Daoy (cell line): Measurements from ENCODE around the gene RXYLT1. TPM values are rescaled to one million over a fixed set of nuclear protein-coding genes. Genes with fewer than 3 reads are reported as not detected.
"Not testable (repeated sequence)": the region's sequence is repeated elsewhere in the genome, so short reads cannot be mapped to it uniquely, and the experiment has no call there.

Experiments
- DNase-seq: peaks from one replicate; pipeline ENCODE4 v3.0.0-alpha.2; 2015; ENCODE audit warnings: low read depth
- total RNA-seq: library from RNA; depleted of rRNA; stranded (reverse); fragments of >200 nt; shearing (Covaris generic); gene quantifications from 2 replicates; pipeline ENCODE4 v1.2.3, GENCODE V29; 2014

Gene RXYLT1
- total RNA-seq, 1 experiment from 2014 or later: 46.9 TPM

DNA sequence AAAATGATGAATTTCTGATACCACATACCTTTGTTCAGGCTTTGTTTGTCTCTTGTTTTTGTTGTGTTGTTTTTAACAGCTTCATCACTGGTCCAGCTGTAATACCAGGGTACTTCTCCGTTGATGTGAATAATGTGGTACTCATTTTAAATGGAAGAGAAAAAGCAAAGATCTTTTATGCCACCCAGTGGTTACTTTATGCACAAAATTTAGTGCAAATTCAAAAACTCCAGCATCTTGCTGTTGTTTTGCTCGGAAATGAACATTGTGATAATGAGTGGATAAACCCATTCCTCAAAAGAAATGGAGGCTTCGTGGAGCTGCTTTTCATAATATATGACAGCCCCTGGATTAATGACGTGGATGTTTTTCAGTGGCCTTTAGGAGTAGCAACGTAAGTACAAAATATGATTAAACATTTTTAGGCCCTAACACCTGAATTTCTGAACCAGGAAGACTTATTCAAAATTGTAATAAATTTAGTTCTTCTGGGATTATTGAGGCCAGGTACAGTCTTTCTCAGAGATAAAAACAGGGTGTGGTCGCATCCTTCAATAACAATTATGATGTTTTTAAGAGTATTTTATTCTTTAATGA is 22.4 kb downstream of the RXYLT1 start:
- no peak for DNase-seq

DNA sequence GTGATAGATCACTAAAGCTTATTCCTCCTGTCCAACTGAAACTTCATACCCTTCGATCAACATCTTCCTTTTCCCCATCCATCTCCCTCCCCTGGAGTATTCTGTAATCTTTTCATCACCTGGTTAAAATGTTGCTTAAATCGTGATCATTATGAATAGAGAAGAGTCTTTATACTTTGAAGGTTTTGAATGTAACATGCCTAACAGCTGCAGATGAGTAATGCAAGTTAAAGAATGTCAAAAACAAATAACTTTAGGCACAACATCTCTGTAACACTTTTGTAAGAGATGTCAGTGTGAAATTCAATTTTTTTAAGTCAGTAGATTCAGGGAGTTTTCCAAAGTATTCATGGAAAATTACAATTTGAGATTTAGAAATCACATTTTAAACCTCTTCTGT is 25.0 kb downstream of the RXYLT1 start:
- no peak for DNase-seq

DNA sequence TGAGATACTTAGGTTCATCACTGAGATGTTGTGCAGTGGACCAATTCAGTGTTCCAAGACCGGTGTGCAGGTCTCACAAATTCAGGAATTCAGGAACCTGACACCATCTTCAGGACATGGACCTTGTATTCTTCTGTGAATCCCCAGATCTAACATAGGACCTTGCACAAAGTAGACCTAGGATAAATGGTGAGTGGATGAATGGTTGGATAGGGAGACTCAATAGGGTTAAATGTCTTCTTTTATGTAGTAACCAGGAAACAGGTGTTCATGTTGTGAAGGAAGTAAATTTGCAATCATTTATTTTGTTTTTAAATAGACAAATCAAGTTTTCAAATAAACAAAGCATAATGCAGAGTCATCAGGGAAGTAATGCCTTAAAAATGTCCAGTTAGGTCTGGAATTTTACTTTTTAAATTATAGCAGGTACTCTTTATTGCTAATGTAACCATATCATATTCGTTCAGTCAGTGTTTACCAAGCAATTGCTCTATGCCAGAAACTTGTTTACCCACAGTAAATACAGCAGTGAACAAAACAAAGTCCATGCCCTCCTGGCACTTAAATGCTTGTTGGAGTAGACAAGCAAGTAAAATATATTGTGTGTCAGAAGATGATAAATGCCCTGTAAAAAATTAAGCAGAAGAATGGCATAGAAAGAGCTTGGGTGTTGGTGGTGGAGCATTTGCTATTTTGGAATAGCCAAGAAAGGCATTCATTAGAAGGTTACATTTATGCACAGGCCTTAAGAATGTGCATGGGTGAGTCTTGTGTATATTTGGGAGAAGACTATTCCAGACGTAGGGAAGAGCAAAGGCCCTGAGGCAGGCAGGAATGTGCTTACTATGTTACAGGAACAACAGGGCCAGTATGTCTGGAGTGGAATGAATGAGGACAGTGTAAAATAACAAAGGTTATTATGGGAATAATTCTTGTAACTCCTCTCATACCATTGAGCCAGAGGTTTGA is 26.3 kb downstream of the RXYLT1 start:
- DNase-seq: no peak

DNA sequence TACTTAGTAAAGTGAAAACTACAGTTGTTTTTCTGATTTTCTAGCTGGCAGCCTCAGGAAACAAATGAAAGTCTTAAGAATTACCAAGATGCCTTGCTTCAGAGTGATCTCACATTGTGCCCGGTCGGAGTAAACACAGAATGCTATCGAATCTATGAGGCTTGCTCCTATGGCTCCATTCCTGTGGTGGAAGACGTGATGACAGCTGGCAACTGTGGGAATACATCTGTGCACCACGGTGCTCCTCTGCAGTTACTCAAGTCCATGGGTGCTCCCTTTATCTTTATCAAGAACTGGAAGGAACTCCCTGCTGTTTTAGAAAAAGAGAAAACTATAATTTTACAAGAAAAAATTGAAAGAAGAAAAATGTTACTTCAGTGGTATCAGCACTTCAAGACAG is 28.9 kb downstream of the RXYLT1 start:
- no peak for DNase-seq

GRCh38 chr12:63809566-63809965 is 29.9 kb downstream of the RXYLT1 start:
- DNase-seq: no peak

DNA sequence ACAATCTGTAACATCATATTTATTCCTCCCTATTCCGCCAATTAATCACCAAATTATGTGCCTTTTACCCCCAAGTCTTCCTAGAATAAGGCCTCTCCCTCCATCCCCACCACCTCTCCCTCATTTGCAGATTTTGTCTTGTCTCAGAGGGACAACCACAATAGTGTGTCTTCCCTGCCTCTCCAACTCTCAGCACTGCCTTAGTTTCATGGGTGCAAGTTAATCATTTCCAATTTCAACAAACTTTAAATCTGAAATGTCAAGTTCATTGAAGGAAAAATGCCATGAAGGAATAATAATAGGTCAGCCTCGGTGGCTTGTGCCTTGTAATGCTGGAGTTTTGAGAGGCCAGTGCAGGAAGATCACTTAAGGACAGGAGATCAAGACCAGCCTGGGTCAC is 31.6 kb downstream of the RXYLT1 start:
- DNase-seq: no peak

GRCh38 chr12:63811755-63812154 is 32.0 kb downstream of the RXYLT1 start:
- DNase-seq: no peak

DNA sequence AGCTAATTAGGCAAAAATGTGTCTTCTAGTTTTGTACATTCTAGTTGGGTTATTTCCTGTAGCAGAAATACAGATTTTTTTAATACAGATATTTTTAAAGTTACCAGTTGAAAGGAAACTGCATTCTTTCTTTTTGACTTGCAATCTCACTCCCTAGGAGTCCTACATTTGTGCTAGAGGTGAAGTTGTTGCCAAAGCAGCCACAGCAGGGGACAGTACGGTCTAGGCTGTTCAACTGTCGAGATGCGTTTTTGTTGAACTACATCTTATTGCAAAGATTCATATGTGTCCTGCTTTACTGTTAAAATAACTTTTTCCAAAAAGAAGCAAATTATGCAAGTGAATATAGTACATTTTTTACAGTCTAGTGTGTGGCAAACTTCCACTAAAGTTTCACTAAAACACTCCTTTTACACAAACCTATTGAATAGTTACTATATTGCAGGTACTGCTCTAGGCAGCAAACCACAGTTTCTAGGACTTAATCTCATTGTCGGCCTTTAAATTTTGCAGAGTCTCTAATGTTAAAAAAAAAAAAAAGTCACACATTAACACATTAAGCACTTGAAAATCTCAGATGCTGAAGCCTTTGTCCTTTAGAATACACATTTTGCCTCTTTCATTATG is 34.5 kb downstream of the RXYLT1 start:
- no peak for DNase-seq

- no peak for DNase-seq
Measured at GRCh38 chr12:63815482-63815852, 35.8 kb downstream of the RXYLT1 start.

DNA sequence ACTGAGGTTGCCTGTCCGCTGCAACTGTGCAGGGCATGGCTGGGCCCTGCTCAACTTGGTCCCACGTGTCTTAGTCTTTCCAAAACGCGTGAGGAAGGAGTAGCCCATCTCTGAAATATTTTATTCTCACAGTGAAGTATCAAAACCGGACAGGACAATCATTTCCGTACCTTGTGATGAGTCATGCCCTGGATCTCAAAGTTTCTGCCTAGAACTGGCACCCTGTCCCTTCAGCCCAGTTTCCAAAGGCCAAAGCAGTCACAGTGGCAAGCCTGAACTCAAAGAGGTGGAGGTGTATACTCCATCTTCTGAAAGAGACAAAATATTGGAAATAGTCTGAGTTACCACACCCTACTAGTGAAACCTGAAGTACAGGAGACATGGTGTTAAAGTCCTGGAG is 36.3 kb downstream of the RXYLT1 start:
- no peak for DNase-seq

- no peak for DNase-seq
Measured at GRCh38 chr12:63820427-63820826, 40.7 kb downstream of the RXYLT1 start.

GRCh38 chr12:63821781-63822251 is 42.1 kb downstream of the RXYLT1 start:
- peak; percentile 22 for DNase-seq

GRCh38 chr12:63822352-63822751 is 42.6 kb downstream of the RXYLT1 start:
- DNase-seq: no peak

GRCh38 chr12:63823040-63823439 is 43.3 kb downstream of the RXYLT1 start:
- no peak for DNase-seq

DNA sequence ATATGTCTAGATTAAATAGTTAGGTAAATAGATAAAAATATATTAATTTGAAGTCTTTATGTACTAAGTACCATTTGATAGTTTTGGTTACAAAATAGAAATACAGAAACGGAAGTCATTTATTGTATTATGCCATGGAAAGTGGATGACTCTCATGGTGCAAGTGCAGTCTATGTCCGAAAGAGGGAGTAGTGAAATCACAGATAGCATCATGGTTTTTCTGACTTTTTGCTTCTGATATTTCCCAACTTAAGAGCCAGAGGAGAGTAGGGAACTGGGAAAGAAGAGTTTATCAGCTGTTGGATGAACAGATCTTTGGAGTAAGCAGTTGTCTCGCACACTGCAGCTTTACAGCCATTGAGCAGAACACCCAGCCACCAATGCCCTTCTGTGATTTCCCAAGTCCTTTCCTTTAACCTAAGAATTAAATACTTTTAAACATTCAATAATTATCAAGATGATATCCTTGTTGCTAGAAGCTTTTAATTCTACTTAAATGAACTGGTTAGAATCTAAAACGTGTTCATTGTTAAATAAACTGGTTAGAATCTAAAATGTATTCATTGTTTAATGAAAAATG is 46.4 kb downstream of the RXYLT1 start:
- DNase-seq: peak; percentile 57

GRCh38 chr12:63828867-63829266 is 49.2 kb downstream of the RXYLT1 start:
- no peak for DNase-seq

- no peak for DNase-seq
Measured at GRCh38 chr12:63836046-63836445, 56.3 kb downstream of the RXYLT1 start.

DNA sequence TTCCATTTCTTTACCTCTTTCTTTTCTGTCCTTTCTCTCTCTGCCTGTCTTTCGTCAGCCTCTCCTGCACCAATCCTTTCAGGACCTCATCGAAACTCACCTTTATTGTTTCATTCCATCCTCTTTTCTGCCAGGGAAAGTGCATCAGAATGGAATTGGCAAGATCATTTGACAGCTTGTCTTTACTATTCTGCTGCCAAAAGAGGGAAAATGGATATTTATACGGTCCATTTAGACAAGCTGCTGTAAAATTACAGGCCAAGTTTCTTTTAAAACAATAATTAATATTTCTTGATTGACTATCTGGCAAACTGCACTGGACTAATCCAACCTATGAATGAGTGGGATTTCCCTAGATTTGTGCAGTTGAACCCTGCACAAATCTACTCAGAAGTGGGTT is 57.2 kb downstream of the RXYLT1 start:
- DNase-seq: no peak

- DNase-seq: no peak
Measured at GRCh38 chr12:63838411-63838810, 58.7 kb downstream of the RXYLT1 start.

DNA sequence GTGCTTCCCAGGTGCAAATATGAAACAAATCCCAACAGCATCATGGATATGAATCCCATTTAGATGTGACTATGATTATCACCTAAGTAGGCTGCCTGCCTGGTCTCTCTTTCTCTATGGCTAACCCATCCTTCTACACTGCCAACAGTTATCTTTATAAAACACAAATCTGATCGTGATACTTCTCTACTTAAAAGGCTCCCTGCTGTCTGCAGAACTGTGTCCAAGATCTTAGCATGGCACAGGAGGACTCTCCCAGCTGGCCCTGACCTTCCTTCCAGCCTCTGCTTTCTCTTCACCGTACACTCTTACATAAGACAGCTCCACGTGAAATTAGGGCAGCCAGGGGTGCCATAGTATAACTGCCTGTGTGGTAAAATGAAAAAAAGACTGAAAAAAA is 61.3 kb downstream of the RXYLT1 start:
- DNase-seq: no peak

- no peak for DNase-seq
Measured at GRCh38 chr12:63841571-63841970, 61.9 kb downstream of the RXYLT1 start.

GRCh38 chr12:63842750-63843149 is 63.0 kb downstream of the RXYLT1 start:
- DNase-seq: not testable (repeated sequence)
